SU-DHL-6 (cell line): ENCODE results near the gene XRCC4.

Experiments
- CTCF ChIP-seq: fragments of 200-600 bp; sonication (generic); IDR thresholded peaks from one replicate; pipeline ENCODE4 v1.5.1; 2017; ENCODE audit warnings: antibody characterized with exemption, mild to moderate bottlenecking, low read length, moderate library complexity; ENCODE audit not compliant: insufficient read depth, poor library complexity, severe bottlenecking
- EZH2phosphoT487 ChIP-seq: fragments of 200-600 bp; sonication (generic), shearing (Covaris generic); conservative IDR thresholded peaks from 2 replicates; pipeline ENCODE4 v1.6.1; 2018; ENCODE audit warnings: mild to moderate bottlenecking, antibody characterized with exemption, low read length, moderate library complexity, mixed read lengths

GRCh38 chr5:83331842-83332241, 254.5 kb downstream of the XRCC4 start:
- TF ChIP-seq CTCF (no peak), EZH2phosphoT487 (no peak)
